GM12873 (cell line): ENCODE results near the gene TOM1L2.

Experiments used
- CTCF ChIP-seq: IDR thresholded peaks from 2 replicates; pipeline ENCODE4 v1.5.1; 2012; ENCODE audit warnings: low read depth, mild to moderate bottlenecking, moderate library complexity, low read length, control low read depth; ENCODE audit not compliant: insufficient read depth; ENCODE audit errors: missing control alignments

TOM1L2 gene

GRCh38 chr17:17810084-17810894 is 161.9 kb downstream of the TOM1L2 start:
- TF ChIP-seq CTCF = no peak

- no peak for TF ChIP-seq CTCF
Observed at GRCh38 chr17:17809531-17810083, 162.6 kb downstream of the TOM1L2 start.

GRCh38 chr17:17808706-17809432 is 163.3 kb downstream of the TOM1L2 start:
- TF ChIP-seq CTCF = peak; percentile 2

- TF ChIP-seq CTCF = no peak
Observed at GRCh38 chr17:17807440-17807839, 164.8 kb downstream of the TOM1L2 start.

- TF ChIP-seq CTCF = no peak
Observed at GRCh38 chr17:17806611-17807274, 165.5 kb downstream of the TOM1L2 start.

- no peak for TF ChIP-seq CTCF
Observed at GRCh38 chr17:17806035-17806434, 166.2 kb downstream of the TOM1L2 start.

- TF ChIP-seq CTCF = no peak
Observed at GRCh38 chr17:17805575-17805974, 166.6 kb downstream of the TOM1L2 start.
